OCI-LY1 (cell line): ENCODE results near the gene CCDC68.

ENCODE experiments used
- H2AFZ ChIP-seq: fragments of 200-600 bp; sonication (generic), shearing (Covaris generic); 2 replicates; pipeline ENCODE4 v1.6.0; 2014; ENCODE audit warnings: antibody characterized with exemption, mild to moderate bottlenecking, low read length
- H3F3A ChIP-seq: fragments of 200-600 bp; sonication (generic), shearing (Covaris generic); 2 replicates; pipeline ENCODE4 v1.6.0; 2014; ENCODE audit warnings: mild to moderate bottlenecking, antibody characterized with exemption, low read length, moderate library complexity; ENCODE audit not compliant: insufficient read depth
- H3K27ac ChIP-seq: fragments of 200-600 bp; sonication (generic); 2 replicates; pipeline ENCODE4 v1.5.1; 2014; ENCODE audit warnings: low read length, mixed run types, mild to moderate bottlenecking, low read depth; ENCODE audit not compliant: poor library complexity, severe bottlenecking
- H3K27me3 ChIP-seq: fragments of 200-600 bp; sonication (generic); 2 replicates; pipeline ENCODE4 v1.6.0; 2014; ENCODE audit warnings: antibody characterized with exemption, mild to moderate bottlenecking, low read length, moderate library complexity; ENCODE audit not compliant: insufficient read depth
- H3K36me3 ChIP-seq: fragments of 200-600 bp; sonication (generic); 2 replicates; pipeline ENCODE4 v1.6.1; 2014; ENCODE audit warnings: mild to moderate bottlenecking, antibody characterized with exemption, low read length, moderate library complexity, mixed read lengths; ENCODE audit not compliant: insufficient read depth
- H3K4me1 ChIP-seq: fragments of 200-600 bp; sonication (generic); 2 replicates; pipeline ENCODE4 v1.5.1; 2014; ENCODE audit warnings: mild to moderate bottlenecking, low read length, moderate library complexity; ENCODE audit not compliant: insufficient read depth, severe bottlenecking
- H3K4me2 ChIP-seq: fragments of 200-600 bp; sonication (generic), shearing (Covaris generic); 2 replicates; pipeline ENCODE4 v1.6.1; 2014; ENCODE audit warnings: low read length
- H3K4me3 ChIP-seq: fragments of 200-600 bp; sonication (generic); 2 replicates; pipeline ENCODE4 v1.5.1; 2014; ENCODE audit warnings: low read length, low read depth, mild to moderate bottlenecking, mixed read lengths; ENCODE audit not compliant: poor library complexity, severe bottlenecking
- H3K79me2 ChIP-seq: fragments of 200-600 bp; shearing (Covaris generic); 2 replicates; pipeline ENCODE4 v1.6.1; 2016; ENCODE audit warnings: mixed run types, low read length, mixed read lengths; ENCODE audit not compliant: insufficient read depth
- H3K9ac ChIP-seq: fragments of 200-600 bp; sonication (generic), shearing (Covaris generic); 2 replicates; pipeline ENCODE4 v1.6.1; 2014; ENCODE audit warnings: mild to moderate bottlenecking, low read length, mixed read lengths
- H3K9me2 ChIP-seq: fragments of 200-600 bp; sonication (generic), shearing (Covaris generic); 2 replicates; pipeline ENCODE4 v1.6.1; 2014; ENCODE audit warnings: low read depth, mild to moderate bottlenecking, low read length, mixed read lengths
- H3K9me3 ChIP-seq: fragments of 200-600 bp; shearing (Covaris generic); 2 replicates; pipeline ENCODE4 v1.6.1; 2014; ENCODE audit warnings: low read length, mixed read lengths
- H4K20me1 ChIP-seq: fragments of 200-600 bp; sonication (generic), shearing (Covaris generic); 2 replicates; pipeline ENCODE4 v1.6.0; 2016; ENCODE audit warnings: mild to moderate bottlenecking, low read length; ENCODE audit not compliant: insufficient read depth
- CTCF ChIP-seq: fragments of 200-600 bp; sonication (generic), shearing (Covaris generic); IDR thresholded peaks from 2 replicates; pipeline ENCODE4 v1.5.1; 2017; ENCODE audit warnings: mild to moderate bottlenecking, antibody characterized with exemption, low read length, moderate library complexity, mixed read lengths
- EZH2 ChIP-seq: fragments of 200-600 bp; sonication (generic), shearing (Covaris generic); IDR thresholded peaks from 2 replicates; pipeline ENCODE4 v1.8.0; 2017; ENCODE audit warnings: borderline replicate concordance, mixed run types, mild to moderate bottlenecking, antibody characterized with exemption, low read length, moderate library complexity, mixed read lengths

The CCDC68 gene

GRCh38 chr18:54852780-54853675 lies 106.2 kb downstream of the CCDC68 start:
- H4K20me1 ChIP-seq = no peaks in the 10 kb centered on the region
- no peaks in the 10 kb centered on the region for H3K36me3 ChIP-seq
- H3K4me1 ChIP-seq = no peaks in the 10 kb centered on the region
- H3K27ac ChIP-seq = no peak overlapping the region
- no peak overlapping the region for H2AFZ ChIP-seq
- H3F3A ChIP-seq = no peaks in the 10 kb centered on the region
- no peak overlapping the region for H3K4me2 ChIP-seq
- no peaks in the 10 kb centered on the region for H3K9me3 ChIP-seq
- H3K9ac ChIP-seq = no peak overlapping the region
- H3K27me3 ChIP-seq = no peaks in the 10 kb centered on the region
- TF ChIP-seq EZH2 (no peak), CTCF (no peak)
- no peaks in the 10 kb centered on the region for H3K9me2 ChIP-seq
- no peak overlapping the region for H3K4me3 ChIP-seq
- no peaks in the 10 kb centered on the region for H3K79me2 ChIP-seq
